ENCODE data around the gene ARHGAP9.

GRCh38 chr12:57458665-57459054 lies 21.0 kb downstream of the ARHGAP9 start:
- TF ChIP-seq CTCF (conservative IDR thresholded peaks at IDR 0.05) (no peak), ZFX (IDR thresholded peaks at IDR 0.05) (no peak)
